Epidermal melanocyte (primary cell): ENCODE results near the gene CDC40.

ENCODE experiments used
- DNase-seq: peaks from one replicate; pipeline ENCODE4 v3.0.0; 2011; ENCODE audit warnings: low spot score; ENCODE audit not compliant: insufficient read length

Gene CDC40

GRCh38 chr6:110180228-110181008 lies at the start of gene CDC40:
CDC40 (plus strand) TSS chr6:110180427; CDS start chr6:110180445, 18 bp downstream.
- no peak for DNase-seq

- no peak for DNase-seq
Measured at GRCh38 chr6:110137924-110138887, 42.0 kb upstream of the CDC40 start.

- no peak for DNase-seq
Measured at GRCh38 chr6:110139052-110139451, 41.2 kb upstream of the CDC40 start.

GRCh38 chr6:110140650-110141049 lies 39.6 kb upstream of the CDC40 start:
- no peak for DNase-seq

GRCh38 chr6:110147870-110148269 lies 32.4 kb upstream of the CDC40 start:
- no peak for DNase-seq

- no peak for DNase-seq
Measured at GRCh38 chr6:110158479-110158878, 21.7 kb upstream of the CDC40 start.

GRCh38 chr6:110170081-110170480 lies 10.1 kb upstream of the CDC40 start:
- DNase-seq: no peak

- no peak for DNase-seq
Measured at GRCh38 chr6:110173506-110174132, 6.6 kb upstream of the CDC40 start.

- no peak for DNase-seq
Measured at GRCh38 chr6:110178626-110179405, 1.4 kb upstream of the CDC40 start.

- peak; percentile 84 for DNase-seq
Measured at GRCh38 chr6:110179406-110180227, 610 bp upstream of the CDC40 start, which contains the start of gene WASF1. WASF1 (minus strand) TSS chr6:110179670; CDS start chr6:110127601, 52,069 bp downstream.

- no peak for DNase-seq
Measured at GRCh38 chr6:110181131-110182030, 1.2 kb downstream of the CDC40 start.

GRCh38 chr6:110183292-110183885 lies 3.2 kb downstream of the CDC40 start:
- no peak for DNase-seq

- DNase-seq: no peak
Measured at GRCh38 chr6:110185879-110186278, 5.7 kb downstream of the CDC40 start.

- DNase-seq: no peak
Measured at GRCh38 chr6:110188791-110189190, 8.6 kb downstream of the CDC40 start.

GRCh38 chr6:110190726-110191125 lies 10.5 kb downstream of the CDC40 start:
- DNase-seq: no peak

- DNase-seq: no peak
Measured at GRCh38 chr6:110191477-110191876, 11.2 kb downstream of the CDC40 start.

- DNase-seq: no peak
Measured at GRCh38 chr6:110195639-110196038, 15.4 kb downstream of the CDC40 start.

GRCh38 chr6:110196874-110197273 lies 16.6 kb downstream of the CDC40 start:
- no peak for DNase-seq

- DNase-seq: no peak
Measured at GRCh38 chr6:110198561-110198960, 18.3 kb downstream of the CDC40 start.
